GM12892 (cell line): ENCODE results near the gene CEP55.

Experiments used
- DNase-seq: peaks from one replicate; pipeline ENCODE4 v3.0.0; 2011; ENCODE audit not compliant: insufficient read length
- FAIRE-seq: peaks from 2 replicates; lab custom pipeline; 2011; peaks lifted over from hg19 to GRCh38; lab: Jason Lieb, UNC
- POLR2A ChIP-seq: IDR thresholded peaks from 2 replicates; pipeline ENCODE4 v1.6.1; 2011; ENCODE audit warnings: low read depth, low read length, control low read depth
- POLR2AphosphoS5 ChIP-seq: IDR thresholded peaks from 2 replicates; pipeline ENCODE4 v1.6.1; 2011; ENCODE audit warnings: low read depth, low read length, control low read depth
- TAF1 ChIP-seq: IDR thresholded peaks from 2 replicates; pipeline ENCODE4 v1.6.1; 2011; ENCODE audit warnings: low read depth, mild to moderate bottlenecking, control low read depth, low read length, borderline replicate concordance

Gene CEP55

DNA sequence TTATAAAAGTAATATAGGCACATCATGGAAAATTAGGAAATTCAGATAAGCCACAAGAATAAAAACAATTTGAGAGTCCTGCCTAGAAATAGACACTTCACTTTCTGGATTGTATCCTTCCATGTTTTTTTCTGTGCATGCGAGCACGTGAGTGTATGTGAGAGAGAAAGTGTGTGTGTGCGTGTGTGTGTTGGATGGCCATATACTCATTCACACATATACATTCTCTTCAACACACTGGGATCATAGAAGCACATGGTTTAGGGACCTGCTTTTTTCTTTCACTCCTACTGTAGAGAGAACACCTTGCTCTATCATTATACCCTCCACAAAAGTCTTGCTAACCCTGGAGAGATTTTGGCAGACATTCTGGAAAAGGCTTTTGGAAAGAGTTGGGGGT is 77.5 kb downstream of the CEP55 start:
- FAIRE-seq (no peak), DNase-seq (no peak)
- no peak for TF ChIP-seq POLR2AphosphoS5
- no peak for TF ChIP-seq TAF1
- no peak for TF ChIP-seq POLR2A

DNA sequence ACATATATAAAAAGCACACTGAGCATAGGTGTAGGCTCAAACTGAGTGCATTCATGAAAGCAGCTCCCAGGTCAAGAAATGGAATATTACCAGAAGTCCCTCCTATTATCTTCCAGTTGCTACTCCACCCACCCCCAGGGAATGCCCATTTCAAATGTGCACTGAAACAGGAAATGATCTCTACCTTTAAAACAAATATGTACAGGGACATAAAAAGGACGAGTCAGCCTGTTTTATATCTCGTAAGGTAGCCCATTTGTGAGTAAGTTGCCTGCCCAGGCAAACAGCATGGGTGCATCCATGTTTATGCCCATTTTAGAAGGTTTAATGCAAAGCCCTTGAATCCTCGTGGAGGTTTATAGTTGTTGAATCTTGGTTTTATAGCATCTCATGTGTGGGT is 80.5 kb downstream of the CEP55 start:
- TF ChIP-seq POLR2A (no peak), POLR2AphosphoS5 (no peak), TAF1 (no peak)
- DNase-seq: no peak
- no peak for FAIRE-seq

DNA sequence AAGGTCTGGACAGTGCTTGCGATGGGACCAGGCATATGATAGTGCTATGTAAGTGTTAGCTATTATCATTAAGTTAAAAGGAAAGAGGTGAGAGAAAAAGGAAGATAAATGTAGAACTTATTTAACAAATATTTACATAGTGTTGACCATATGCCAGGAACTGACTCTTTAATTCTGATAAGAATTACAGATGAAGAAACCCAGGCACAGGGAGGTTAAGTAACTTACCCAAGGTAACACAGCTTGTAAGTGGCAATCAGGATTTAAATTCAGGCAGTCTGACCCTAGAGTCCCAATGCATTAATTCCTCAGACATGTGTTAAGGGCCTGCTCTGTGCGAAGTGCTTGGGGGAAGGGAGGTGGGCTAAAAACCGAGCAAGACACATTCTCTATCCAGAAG is 81.2 kb downstream of the CEP55 start:
- TF ChIP-seq POLR2AphosphoS5 (no peak), POLR2A (no peak), TAF1 (no peak)
- no peak for FAIRE-seq
- DNase-seq: no peak
